Neural crest cell (in vitro differentiated cells): ENCODE results near the gene ERFL. TPM values are rescaled to one million over a fixed set of nuclear protein-coding genes. Genes with fewer than 3 reads are reported as not detected.
A peak's percentile ranks its signal among the peaks of the same experiment; 100 is the strongest.

Experiments
- DNase-seq: peaks from one replicate; pipeline ENCODE4 v3.0.0; 2021; ENCODE audit warnings: low read depth, mixed read lengths, low spot score
- H3K27ac Mint-ChIP-seq: one replicate; pipeline ENCODE4 v1.8.0; 2021; ENCODE audit warnings: mild to moderate bottlenecking, mixed read lengths; ENCODE audit not compliant: unreplicated experiment
- H3K27me3 Mint-ChIP-seq: 2 replicates; pipeline ENCODE4 v1.8.0; 2021; ENCODE audit warnings: low read depth, mild to moderate bottlenecking, mixed read lengths
- H3K36me3 Mint-ChIP-seq: 2 replicates; pipeline ENCODE4 v1.8.0; 2021; ENCODE audit warnings: low read depth, mild to moderate bottlenecking, mixed read lengths
- H3K4me1 Mint-ChIP-seq: 2 replicates; pipeline ENCODE4 v1.8.0; 2021; ENCODE audit warnings: mixed read lengths
- H3K4me3 Mint-ChIP-seq: one replicate; pipeline ENCODE4 v1.8.0; 2021; ENCODE audit warnings: mild to moderate bottlenecking, mixed read lengths
- H3K9me3 Mint-ChIP-seq: 2 replicates; pipeline ENCODE4 v1.8.0; 2021; ENCODE audit warnings: mixed read lengths
- CTCF ChIP-seq: fragments of 200-600 bp; sonication (generic); conservative IDR thresholded peaks from 2 replicates; pipeline ENCODE4 v1.5.0; 2021; ENCODE audit warnings: antibody characterized with exemption, mild to moderate bottlenecking
- total RNA-seq: library from RNA; stranded (reverse); gene quantifications from 2 replicates; pipeline ENCODE4 v1.2.1, GENCODE V29; 2021

ERFL gene
- total RNA-seq, 1 donor from 2014 or later = 0.12 TPM

GRCh38 chr19:41936416-41936850 is 8.2 kb upstream of the ERFL start:
- Mint-ChIP-seq H3K4me1 (peaks cover 15% of the 10 kb centered on the region), H3K4me3 (peak overlapping the region; percentile 39), H3K36me3 (no peaks in the 10 kb centered on the region), H3K27ac (peak overlapping the region; percentile 81), H3K9me3 (no peaks in the 10 kb centered on the region), H3K27me3 (peaks cover 71% of the 10 kb centered on the region)
- TF ChIP-seq CTCF = no peak
- DNase-seq = no peak

- Mint-ChIP-seq H3K4me3 (no peak overlapping the region), H3K27ac (no peak overlapping the region), H3K9me3 (no peaks in the 10 kb centered on the region), H3K27me3 (peaks cover 72% of the 10 kb centered on the region), H3K4me1 (peaks cover 13% of the 10 kb centered on the region), H3K36me3 (no peaks in the 10 kb centered on the region)
- no peak for TF ChIP-seq CTCF
- DNase-seq = no peak
Measured at GRCh38 chr19:41935760-41936415, 7.6 kb upstream of the ERFL start.

DNA sequence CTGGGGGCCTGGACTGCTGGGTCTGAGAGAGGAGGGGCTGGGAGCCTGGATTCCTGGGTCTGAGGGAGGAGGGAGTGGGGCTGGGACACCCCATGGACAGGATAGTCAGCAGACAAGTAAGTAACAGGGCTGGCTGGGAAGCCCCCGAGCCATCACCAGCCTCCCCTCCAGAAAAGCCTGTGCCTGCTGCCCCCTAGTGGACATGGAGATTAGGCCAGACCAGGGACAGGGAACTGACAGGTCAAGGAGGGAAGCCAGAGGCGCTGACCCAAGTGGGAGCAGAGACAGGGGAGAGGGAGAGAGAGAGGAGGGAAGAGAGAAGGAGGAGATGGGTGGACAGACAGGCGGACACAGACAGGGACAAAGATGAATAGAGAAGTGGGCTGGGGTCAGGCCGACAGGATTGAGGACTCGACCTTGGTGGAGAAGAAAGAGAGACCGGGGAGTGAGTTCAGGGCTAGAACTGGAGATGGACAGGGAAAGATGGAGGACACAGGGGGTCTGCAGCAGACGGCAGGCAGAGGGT is 6.7 kb upstream of the ERFL start:
- peak; percentile 93 for DNase-seq
- Mint-ChIP-seq H3K9me3 (no peaks in the 10 kb centered on the region), H3K27me3 (peaks cover 78% of the 10 kb centered on the region), H3K4me3 (peak overlapping the region; percentile 11), H3K36me3 (no peaks in the 10 kb centered on the region), H3K27ac (no peak overlapping the region), H3K4me1 (peaks cover 13% of the 10 kb centered on the region)
- TF ChIP-seq CTCF = peak; percentile 86

GRCh38 chr19:41933693-41934426 is 5.6 kb upstream of the ERFL start:
- no peak overlapping the region for H3K4me3 Mint-ChIP-seq
- no peaks in the 10 kb centered on the region for H3K36me3 Mint-ChIP-seq
- no peak for DNase-seq
- H3K4me1 Mint-ChIP-seq = peaks cover 18% of the 10 kb centered on the region
- TF ChIP-seq CTCF = no peak
- H3K9me3 Mint-ChIP-seq = no peaks in the 10 kb centered on the region
- no peak overlapping the region for H3K27ac Mint-ChIP-seq
- peaks cover 85% of the 10 kb centered on the region for H3K27me3 Mint-ChIP-seq

DNA sequence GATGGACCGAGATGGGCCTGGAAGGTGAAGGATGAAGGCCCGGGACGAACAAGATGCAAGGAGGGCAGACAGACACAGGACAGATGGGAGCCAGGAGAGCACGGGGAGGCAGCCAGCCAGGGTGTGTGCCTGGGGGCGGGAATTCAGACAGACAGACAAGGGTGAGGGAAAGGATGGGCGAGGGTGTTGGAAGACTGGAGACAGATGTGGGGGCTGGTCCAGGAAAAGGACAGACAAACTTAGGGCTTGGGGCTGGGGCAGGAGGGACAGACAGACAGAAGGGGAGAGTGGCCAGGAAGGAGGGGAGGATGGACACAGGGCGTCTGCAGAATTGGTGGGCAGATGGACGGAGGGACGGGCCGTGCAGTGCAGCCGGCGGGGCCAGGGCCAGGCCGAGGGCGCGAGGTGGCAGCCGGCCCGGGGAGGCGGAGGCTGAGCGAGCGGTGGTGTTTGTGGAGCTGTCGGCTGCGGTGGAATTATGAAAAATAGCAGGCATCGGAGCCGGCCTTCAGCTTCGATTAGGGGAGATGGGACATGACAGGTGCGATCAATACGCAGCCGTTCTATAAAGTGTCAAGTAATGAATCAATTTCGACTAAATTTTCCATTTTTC is 4.6 kb upstream of the ERFL start:
- peaks cover 20% of the 10 kb centered on the region for H3K4me1 Mint-ChIP-seq
- no peak for DNase-seq
- H3K4me3 Mint-ChIP-seq = no peak overlapping the region
- H3K9me3 Mint-ChIP-seq = no peaks in the 10 kb centered on the region
- no peak for TF ChIP-seq CTCF
- H3K36me3 Mint-ChIP-seq = no peaks in the 10 kb centered on the region
- H3K27me3 Mint-ChIP-seq = peaks cover 87% of the 10 kb centered on the region
- H3K27ac Mint-ChIP-seq = no peak overlapping the region
